GM06990 (cell line): ENCODE data around the gene CPLX1.

Source experiments
- DNase-seq: peaks from one replicate; pipeline ENCODE4 v3.0.0-alpha.2; 2011; ENCODE audit not compliant: insufficient read length; ENCODE audit errors: extremely low read depth
- H3K27me3 ChIP-seq: replicated peaks from 2 replicates; pipeline ENCODE4 v1.6.0; 2011; ENCODE audit warnings: low read length; ENCODE audit not compliant: control insufficient read depth, insufficient read depth
- H3K36me3 ChIP-seq: 2 replicates; pipeline ENCODE4 v1.5.1; 2011; ENCODE audit warnings: low read length; ENCODE audit not compliant: control insufficient read depth, insufficient read depth
- H3K4me3 ChIP-seq: replicated peaks from 2 replicates; pipeline ENCODE4 v1.5.1; 2011; ENCODE audit warnings: low read depth, mild to moderate bottlenecking, control low read depth, low read length
- TF ChIP-seq, protein P1 (sequence below): IDR thresholded peaks from 2 replicates; pipeline ENCODE4 v1.5.1; 2011; ENCODE audit warnings: low read length, control low read depth, mild to moderate bottlenecking, inconsistent platforms; ENCODE audit not compliant: insufficient read depth, poor library complexity, severe bottlenecking

Gene CPLX1

DNA sequence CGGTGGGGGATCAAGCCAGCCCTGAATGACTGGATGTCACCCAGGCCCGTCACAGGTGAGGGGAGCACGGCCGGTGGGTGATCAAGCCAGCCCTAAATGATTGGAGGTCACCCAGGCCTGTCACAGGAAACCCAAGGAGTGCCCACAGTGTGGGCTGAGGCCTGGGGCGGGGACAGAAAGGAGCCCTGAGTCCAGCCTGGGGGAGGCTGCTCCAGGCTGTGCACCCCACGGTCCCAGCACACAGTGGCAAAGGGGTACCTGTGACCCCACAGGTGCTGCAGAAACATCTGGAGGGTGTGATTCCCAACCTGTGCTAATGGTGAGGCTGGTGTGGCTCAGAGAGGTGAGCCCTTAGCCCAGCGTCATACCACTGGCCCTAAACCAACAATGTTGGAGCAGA lies 6.2 kb upstream of the CPLX1 start:
- Histone ChIP-seq H3K4me3 (no peak overlapping the region), H3K27me3 (no peaks in the 10 kb centered on the region; the same call in 1 of the 2 replicates), H3K36me3 (no peaks in the 10 kb centered on the region)
- no peak for DNase-seq
- TF ChIP-seq, protein P1, sequence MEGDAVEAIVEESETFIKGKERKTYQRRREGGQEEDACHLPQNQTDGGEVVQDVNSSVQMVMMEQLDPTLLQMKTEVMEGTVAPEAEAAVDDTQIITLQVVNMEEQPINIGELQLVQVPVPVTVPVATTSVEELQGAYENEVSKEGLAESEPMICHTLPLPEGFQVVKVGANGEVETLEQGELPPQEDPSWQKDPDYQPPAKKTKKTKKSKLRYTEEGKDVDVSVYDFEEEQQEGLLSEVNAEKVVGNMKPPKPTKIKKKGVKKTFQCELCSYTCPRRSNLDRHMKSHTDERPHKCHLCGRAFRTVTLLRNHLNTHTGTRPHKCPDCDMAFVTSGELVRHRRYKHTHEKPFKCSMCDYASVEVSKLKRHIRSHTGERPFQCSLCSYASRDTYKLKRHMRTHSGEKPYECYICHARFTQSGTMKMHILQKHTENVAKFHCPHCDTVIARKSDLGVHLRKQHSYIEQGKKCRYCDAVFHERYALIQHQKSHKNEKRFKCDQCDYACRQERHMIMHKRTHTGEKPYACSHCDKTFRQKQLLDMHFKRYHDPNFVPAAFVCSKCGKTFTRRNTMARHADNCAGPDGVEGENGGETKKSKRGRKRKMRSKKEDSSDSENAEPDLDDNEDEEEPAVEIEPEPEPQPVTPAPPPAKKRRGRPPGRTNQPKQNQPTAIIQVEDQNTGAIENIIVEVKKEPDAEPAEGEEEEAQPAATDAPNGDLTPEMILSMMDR: no peak

GRCh38 chr4:831483-831805 lies 5.5 kb upstream of the CPLX1 start:
- no peak overlapping the region for H3K4me3 ChIP-seq
- DNase-seq: no peak

GRCh38 chr4:830601-831482 lies 4.9 kb upstream of the CPLX1 start:
- H3K4me3 ChIP-seq: no peak overlapping the region
- no peak for DNase-seq
- TF ChIP-seq, protein P1: no peak
- no peaks in the 10 kb centered on the region for H3K36me3 ChIP-seq
- H3K27me3 ChIP-seq: no peaks in the 10 kb centered on the region; the same call in 1 of the 2 replicates

More at GRCh38 chr4:831483-831805, 5.5 kb upstream of the CPLX1 start:
- H3K27me3 ChIP-seq: no peaks in the 10 kb centered on the region; the same call in 1 of the 2 replicates
- TF ChIP-seq, protein P1: no peak
- no peaks in the 10 kb centered on the region for H3K36me3 ChIP-seq

DNA sequence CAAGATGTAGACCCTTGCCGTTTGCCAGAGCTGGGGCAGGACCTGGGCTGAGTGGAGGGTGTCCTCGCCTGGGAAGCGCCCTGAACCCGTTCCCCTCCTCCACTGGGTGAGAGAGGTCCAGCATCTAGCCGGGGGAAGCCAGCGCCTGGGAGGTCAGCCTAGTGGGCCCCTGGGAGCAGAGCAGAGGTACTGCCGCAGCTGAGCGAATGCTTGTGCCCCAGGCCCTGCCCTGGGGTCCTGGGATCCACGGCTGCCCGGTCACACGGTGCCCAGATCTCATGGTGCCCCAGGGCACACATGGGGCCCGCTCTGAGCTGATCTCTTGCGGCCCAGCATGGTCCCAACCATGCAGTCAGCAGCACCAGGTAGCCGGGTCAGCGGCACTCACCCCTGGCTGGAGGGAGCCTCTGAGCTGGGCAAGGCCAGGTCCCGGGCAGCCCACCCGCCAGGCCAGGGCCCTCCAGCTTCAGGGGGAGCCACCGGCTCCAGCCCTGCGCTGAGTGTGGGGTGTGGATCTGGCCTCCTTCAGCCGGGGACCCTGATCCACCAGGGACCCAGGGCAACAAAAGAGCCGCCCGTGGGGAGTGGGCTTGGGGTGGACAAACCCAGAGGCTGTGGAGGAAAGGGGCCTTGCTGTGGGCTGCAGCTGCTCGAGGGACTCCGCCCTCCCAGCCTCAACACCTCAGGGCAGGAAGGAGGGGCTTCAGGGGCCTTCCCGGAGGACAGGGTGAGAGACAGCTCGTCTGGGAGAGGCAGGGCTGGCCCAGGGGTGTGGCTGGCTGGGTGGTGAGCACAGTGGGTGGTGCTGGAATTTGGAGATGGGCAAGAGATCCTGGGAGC lies 4.1 kb upstream of the CPLX1 start:
- H3K27me3 ChIP-seq: no peaks in the 10 kb centered on the region; the same call in 1 of the 2 replicates
- H3K4me3 ChIP-seq: no peak overlapping the region
- TF ChIP-seq, protein P1: no peak
- DNase-seq: no peak
- H3K36me3 ChIP-seq: no peaks in the 10 kb centered on the region

GRCh38 chr4:829291-829690 lies 3.4 kb upstream of the CPLX1 start:
- no peak for DNase-seq
- H3K36me3 ChIP-seq: no peaks in the 10 kb centered on the region
- no peak overlapping the region for H3K4me3 ChIP-seq
- TF ChIP-seq, protein P1: no peak
- H3K27me3 ChIP-seq: no peaks in the 10 kb centered on the region; the same call in 1 of the 2 replicates
